Measurements from ENCODE around the gene TLE1.

DNA sequence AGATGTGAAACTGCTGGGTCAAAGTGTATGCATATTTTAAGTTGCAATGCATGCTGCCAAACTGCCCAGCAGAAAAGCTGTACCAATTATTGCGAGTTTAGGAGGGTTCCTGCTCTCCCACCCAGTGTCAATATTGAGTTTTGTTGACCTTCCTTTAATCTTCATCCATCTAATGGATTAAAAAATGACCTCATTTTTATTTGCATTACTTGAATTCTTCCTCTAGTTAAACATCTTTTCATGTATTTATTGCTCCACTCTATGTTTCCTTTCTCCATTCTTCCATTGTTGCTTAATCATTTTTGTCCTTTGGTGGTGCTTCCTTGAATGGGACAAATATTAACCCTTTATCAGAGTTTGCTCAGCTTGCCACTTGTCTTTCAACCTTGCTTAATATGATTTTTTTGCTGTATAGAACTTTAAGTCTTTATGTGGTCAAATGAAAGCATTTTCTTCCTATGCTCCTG lies 32.4 kb downstream of the TLE1 start:
- TF ChIP-seq EZH2 (IDR thresholded peaks at IDR 0.05) (no peak), POLR2AphosphoS5 (IDR thresholded peaks at IDR 0.05; ENCODE audit: borderline replicate concordance, low read depth, low read length) (no peak), FOXP2 (optimal IDR thresholded peaks at IDR 0.05; ENCODE audit: control extremely low read depth, extremely low read length, insufficient read depth) (no peak)
